LNCaP clone FGC (cell line): ENCODE results near the gene OLFML1.

ENCODE experiments used
- DNase-seq: peaks from one replicate; pipeline ENCODE4 v3.0.0-alpha.2; 2011; ENCODE audit warnings: low read depth
- H3K4me3 ChIP-seq: 2 replicates; pipeline ENCODE4 v1.5.1; 2011; ENCODE audit warnings: mild to moderate bottlenecking, low read depth, low read length, control low read depth
- TF ChIP-seq, protein P1 (sequence below): IDR thresholded peaks from 2 replicates; pipeline ENCODE4 v1.5.1; 2012; ENCODE audit warnings: mild to moderate bottlenecking; ENCODE audit not compliant: control insufficient read depth, insufficient read depth; ENCODE audit errors: extremely low read depth

Gene OLFML1

DNA sequence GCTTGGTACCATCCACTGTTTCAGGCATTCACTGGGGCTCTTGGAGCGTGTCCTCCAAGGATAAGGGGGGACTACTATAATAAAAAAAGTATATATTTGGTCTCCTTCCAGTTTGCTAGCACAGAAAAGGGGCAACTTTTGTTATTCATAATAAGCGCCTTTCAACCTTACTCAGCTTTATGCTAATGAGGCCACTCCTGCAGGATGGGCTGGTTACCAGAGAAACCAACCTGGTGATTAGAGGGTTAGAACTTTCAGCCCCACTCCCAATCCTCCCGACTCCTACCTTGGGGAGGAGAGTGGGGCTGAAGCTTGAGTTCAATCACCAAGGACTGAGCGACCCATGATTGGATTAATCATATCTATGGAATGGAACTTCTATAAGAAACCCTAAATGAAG, 60.3 kb downstream of the OLFML1 start:
- TF ChIP-seq, protein P1, sequence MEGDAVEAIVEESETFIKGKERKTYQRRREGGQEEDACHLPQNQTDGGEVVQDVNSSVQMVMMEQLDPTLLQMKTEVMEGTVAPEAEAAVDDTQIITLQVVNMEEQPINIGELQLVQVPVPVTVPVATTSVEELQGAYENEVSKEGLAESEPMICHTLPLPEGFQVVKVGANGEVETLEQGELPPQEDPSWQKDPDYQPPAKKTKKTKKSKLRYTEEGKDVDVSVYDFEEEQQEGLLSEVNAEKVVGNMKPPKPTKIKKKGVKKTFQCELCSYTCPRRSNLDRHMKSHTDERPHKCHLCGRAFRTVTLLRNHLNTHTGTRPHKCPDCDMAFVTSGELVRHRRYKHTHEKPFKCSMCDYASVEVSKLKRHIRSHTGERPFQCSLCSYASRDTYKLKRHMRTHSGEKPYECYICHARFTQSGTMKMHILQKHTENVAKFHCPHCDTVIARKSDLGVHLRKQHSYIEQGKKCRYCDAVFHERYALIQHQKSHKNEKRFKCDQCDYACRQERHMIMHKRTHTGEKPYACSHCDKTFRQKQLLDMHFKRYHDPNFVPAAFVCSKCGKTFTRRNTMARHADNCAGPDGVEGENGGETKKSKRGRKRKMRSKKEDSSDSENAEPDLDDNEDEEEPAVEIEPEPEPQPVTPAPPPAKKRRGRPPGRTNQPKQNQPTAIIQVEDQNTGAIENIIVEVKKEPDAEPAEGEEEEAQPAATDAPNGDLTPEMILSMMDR = no peak
- no peak for DNase-seq
- H3K4me3 ChIP-seq = no peak overlapping the region

DNA sequence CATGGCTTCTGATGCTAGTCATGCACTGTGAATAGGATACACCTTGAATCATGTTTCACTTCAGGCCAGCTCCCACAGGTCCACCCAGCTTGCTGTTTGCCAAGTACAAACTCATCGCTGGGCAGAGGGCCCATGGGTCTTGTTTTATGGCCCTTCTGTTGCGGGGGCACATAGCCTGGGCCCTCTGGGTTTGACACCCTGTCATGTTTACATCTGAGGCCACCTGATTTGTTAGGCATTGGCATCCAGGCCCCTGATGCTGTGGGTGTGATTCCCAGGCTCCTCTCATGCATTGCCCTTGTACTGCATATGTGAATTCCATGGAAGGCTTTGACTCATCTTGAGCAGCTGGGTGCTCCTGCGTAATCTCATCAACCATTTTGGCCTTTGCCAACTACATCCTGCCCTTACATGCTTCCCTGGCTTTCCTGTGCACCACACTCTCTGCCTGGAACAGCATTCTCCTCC, 61.1 kb downstream of the OLFML1 start:
- no peak overlapping the region for H3K4me3 ChIP-seq
- DNase-seq = no peak
- TF ChIP-seq, protein P1 = no peak

DNA sequence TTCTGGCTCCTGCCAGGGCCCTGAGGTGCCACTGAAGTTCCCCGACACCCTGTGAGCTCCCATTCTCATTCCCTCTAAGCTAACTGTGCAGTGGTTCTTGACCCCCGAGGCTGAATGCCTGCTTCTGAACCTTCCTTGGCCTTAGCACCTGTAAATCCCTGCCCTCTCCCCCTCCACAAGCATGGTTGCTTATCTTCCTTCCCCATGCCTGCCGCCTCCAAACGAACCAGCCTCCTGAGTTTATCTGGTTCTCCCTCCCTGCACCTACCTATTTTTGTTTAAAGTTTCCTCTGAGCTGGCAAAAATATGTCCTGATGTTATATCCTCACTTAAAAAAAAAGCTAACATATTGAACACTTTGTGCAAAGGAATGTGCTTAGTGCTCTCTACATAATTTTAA, 62.4 kb downstream of the OLFML1 start:
- no peak overlapping the region for H3K4me3 ChIP-seq
- no peak for DNase-seq
- TF ChIP-seq, protein P1 = no peak

DNA sequence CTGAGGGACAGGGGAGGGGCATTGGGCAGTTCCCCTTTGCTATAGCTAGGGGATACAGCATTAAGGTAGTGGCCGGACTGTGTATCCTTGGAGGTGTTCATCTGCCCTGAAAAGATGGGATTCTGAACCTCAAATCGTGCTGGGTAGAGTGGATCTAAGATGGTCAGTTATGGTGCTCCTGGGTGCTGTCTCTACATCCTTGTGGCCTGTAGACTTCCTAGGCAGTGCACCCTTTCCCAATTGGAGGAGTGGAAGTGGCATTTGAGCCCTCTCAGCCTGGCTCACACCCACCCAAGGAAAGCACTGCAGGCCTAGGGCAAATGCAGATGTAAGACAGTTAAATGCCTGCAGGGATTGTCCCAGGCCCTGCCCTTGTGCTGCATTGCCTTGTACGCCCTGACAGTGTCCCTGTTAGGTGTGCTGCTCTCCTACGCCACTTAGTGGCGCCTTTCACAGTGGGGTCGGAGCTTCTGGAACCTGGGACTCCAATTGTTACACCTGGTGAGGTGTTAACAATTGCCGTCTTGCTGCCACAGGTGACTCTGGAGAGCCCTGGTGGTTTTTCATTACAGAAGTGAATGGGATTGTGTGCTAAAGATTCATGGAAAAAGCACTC, 63.5 kb downstream of the OLFML1 start:
- H3K4me3 ChIP-seq = no peak overlapping the region
- TF ChIP-seq, protein P1 = peak; percentile 46
- no peak for DNase-seq

DNA sequence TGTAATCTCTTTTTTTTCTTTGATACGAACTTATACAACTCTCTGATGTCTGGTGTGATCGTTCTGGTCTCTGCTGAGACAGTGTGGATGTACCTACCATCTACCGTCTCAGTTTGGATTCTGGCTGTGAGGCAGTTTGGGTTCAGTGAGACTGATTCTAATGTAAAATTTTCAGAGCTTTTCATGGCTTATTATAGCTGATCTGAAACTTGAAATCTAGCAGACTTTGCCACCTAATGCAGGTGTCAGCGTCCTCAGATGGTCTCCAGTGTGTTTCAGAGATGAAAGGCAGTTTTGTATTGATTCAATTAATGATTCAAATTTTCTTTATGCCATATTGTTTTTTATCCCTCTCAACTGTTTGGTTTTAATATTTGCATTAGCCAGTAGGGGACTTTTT, 64.4 kb downstream of the OLFML1 start:
- TF ChIP-seq, protein P1 = no peak
- no peak for DNase-seq
- H3K4me3 ChIP-seq = no peak overlapping the region

DNA sequence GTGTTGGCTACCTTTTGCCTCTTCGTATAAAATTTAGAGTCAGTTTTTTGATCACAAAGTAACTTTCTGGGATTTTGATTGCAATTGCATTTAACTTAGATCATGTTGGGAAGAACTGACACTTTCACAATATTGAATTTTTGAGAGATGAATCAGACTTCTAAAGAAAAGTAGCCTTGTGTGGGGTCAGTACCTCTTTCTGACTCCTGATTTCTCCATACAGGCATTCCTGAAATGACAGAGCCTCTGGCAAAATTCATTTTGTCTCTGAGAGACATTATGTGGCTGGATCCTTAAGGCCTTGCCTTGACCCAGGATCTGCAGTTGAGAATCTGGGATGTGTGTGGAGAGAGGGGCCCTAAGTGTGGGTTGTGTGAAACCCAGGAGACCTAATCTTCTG, 66.3 kb downstream of the OLFML1 start:
- TF ChIP-seq, protein P1 = no peak
- DNase-seq = no peak
- H3K4me3 ChIP-seq = no peak overlapping the region

DNA sequence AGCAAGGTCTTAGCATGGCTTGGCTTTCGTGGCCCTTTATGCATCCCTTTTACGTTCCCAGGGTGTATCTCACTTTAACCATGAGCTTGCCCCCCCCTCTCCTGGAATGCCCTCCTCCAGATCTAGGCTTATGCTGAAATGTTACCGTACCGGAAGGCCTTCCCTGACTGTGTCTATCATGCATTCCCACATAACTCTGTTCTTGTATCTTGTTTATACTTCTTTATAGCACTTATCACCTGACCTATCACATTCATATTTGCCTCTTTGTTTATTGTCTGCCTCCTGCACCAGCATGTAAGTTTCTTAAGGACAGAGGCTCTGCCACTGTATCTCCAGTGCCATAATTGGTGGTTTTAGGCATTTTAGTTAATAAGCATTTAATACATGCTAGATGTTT, 67.4 kb downstream of the OLFML1 start:
- TF ChIP-seq, protein P1 = no peak
- H3K4me3 ChIP-seq = no peak overlapping the region
- no peak for DNase-seq
